Activated CD8-positive, alpha-beta memory T cell treated with anti-CD3 and anti-CD28 coated beads, Interleukin-2, amount 10 ng/mL, durations not matched to agents 7 days and 5 days (primary cell): ENCODE measurements around the gene TFAP2E. TPM values are rescaled to one million over a fixed set of nuclear protein-coding genes. Genes with fewer than 3 reads are reported as not detected.
"Not testable (repeated sequence)": the region's sequence is repeated elsewhere in the genome, so short reads cannot be mapped to it uniquely, and the experiment has no call there.

Experiments used
- ATAC-seq: fragments of 150-1000 bp; cut with Tn5 transposase; one replicate; pipeline ENCODE4 v1.10.0; 2021; ENCODE audit warnings: moderate library complexity
- CTCF ChIA-PET: fragments of 350-600 bp; sonication (Branson Sonifier 250); formaldehyde crosslinking; loops from one replicate; lab custom pipeline; 2021; ENCODE audit warnings: antibody characterized with exemption; lab: Charles Lee
- DNase-seq: peaks from one replicate; pipeline ENCODE4 v3.0.0-alpha.2; 2020
- H3K27ac Mint-ChIP-seq: one replicate; pipeline ENCODE4 v1.8.0; 2021; ENCODE audit warnings: mild to moderate bottlenecking, mixed read lengths
- H3K27me3 Mint-ChIP-seq: one replicate; pipeline ENCODE4 v1.8.0; 2021; ENCODE audit warnings: mixed read lengths
- H3K36me3 Mint-ChIP-seq: one replicate; pipeline ENCODE4 v1.8.0; 2021; ENCODE audit warnings: mild to moderate bottlenecking, mixed read lengths
- H3K4me1 Mint-ChIP-seq: one replicate; pipeline ENCODE4 v1.8.0; 2021; ENCODE audit warnings: mixed read lengths
- H3K4me3 Mint-ChIP-seq: one replicate; pipeline ENCODE4 v1.8.0; 2021; ENCODE audit warnings: mild to moderate bottlenecking, moderate library complexity, mixed read lengths
- H3K9me3 Mint-ChIP-seq: one replicate; pipeline ENCODE4 v1.8.0; 2022; ENCODE audit warnings: low read depth, mixed read lengths
- total RNA-seq, 2 experiments: library from RNA; stranded (reverse); gene quantifications; one replicate each; pipeline ENCODE4 v1.2.3, GENCODE V29; 2021

TFAP2E gene
- total RNA-seq, 2 experiments from 2014 or later = 0.68 to 1.0 TPM

- CTCF ChIA-PET = interaction anchor here (1.4 to 2.2 kb wide), 4 partner anchors 17 to 142 kb away, joined by 3 to 12 read pairs (median 5); no protein-coding TSS in a partner anchor
- no peaks in the 10 kb centered on the region for H3K36me3 Mint-ChIP-seq
- no peaks in the 10 kb centered on the region for H3K27me3 Mint-ChIP-seq
- no peak overlapping the region for H3K27ac Mint-ChIP-seq
- H3K9me3 Mint-ChIP-seq = no peaks in the 10 kb centered on the region
- ATAC-seq = no peak
- no peaks in the 10 kb centered on the region for H3K4me1 Mint-ChIP-seq
- no peak for DNase-seq
- H3K4me3 Mint-ChIP-seq = no peak overlapping the region
Measured at GRCh38 chr1:35585281-35585680, 12.2 kb downstream of the TFAP2E start.

- not testable (repeated sequence) for H3K27me3 Mint-ChIP-seq, H3K36me3 Mint-ChIP-seq, H3K4me3 Mint-ChIP-seq, DNase-seq, H3K4me1 Mint-ChIP-seq, H3K9me3 Mint-ChIP-seq, ATAC-seq, H3K27ac Mint-ChIP-seq
- CTCF ChIA-PET = interaction anchor here (1.4 to 2.2 kb wide), 4 partner anchors 17 to 141 kb away, joined by 3 to 12 read pairs (median 5); no protein-coding TSS in a partner anchor
Measured at GRCh38 chr1:35585805-35586204, 12.7 kb downstream of the TFAP2E start.

DNA sequence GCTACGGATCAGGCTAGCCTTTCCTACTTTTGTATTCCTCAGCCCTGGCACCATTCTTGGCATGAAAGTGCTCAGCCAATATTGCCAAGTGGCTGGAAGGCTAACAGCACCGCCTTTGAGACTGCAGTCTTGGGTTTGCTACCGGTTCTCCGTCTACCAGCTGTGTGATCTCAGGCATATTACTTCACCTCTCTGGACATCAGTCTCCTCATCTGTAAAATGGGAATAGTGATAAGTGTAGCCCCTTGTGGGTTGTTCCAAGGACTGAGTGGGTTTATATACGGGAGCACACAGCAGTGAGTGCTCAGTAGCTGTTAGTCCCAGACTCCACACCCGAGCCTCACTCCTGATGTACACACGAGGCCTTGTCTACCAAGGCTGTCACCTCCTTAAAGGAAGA lies 13.7 kb downstream of the TFAP2E start:
- no peak for ATAC-seq
- Mint-ChIP-seq H3K36me3 (no peaks in the 10 kb centered on the region), H3K4me1 (no peaks in the 10 kb centered on the region), H3K27ac (no peak overlapping the region), H3K9me3 (no peaks in the 10 kb centered on the region), H3K4me3 (no peak overlapping the region), H3K27me3 (no peaks in the 10 kb centered on the region)
- CTCF ChIA-PET = no interaction called here
- no peak for DNase-seq

- H3K27me3 Mint-ChIP-seq = no peaks in the 10 kb centered on the region
- no peak overlapping the region for H3K27ac Mint-ChIP-seq
- ATAC-seq (no peak), DNase-seq (no peak)
- no peaks in the 10 kb centered on the region for H3K36me3 Mint-ChIP-seq
- H3K4me3 Mint-ChIP-seq = no peak overlapping the region
- no peaks in the 10 kb centered on the region for H3K9me3 Mint-ChIP-seq
- CTCF ChIA-PET = no interaction called here
- peaks cover under 1% of the 10 kb centered on the region for H3K4me1 Mint-ChIP-seq
Measured at GRCh38 chr1:35587736-35588135, 14.6 kb downstream of the TFAP2E start.

DNA sequence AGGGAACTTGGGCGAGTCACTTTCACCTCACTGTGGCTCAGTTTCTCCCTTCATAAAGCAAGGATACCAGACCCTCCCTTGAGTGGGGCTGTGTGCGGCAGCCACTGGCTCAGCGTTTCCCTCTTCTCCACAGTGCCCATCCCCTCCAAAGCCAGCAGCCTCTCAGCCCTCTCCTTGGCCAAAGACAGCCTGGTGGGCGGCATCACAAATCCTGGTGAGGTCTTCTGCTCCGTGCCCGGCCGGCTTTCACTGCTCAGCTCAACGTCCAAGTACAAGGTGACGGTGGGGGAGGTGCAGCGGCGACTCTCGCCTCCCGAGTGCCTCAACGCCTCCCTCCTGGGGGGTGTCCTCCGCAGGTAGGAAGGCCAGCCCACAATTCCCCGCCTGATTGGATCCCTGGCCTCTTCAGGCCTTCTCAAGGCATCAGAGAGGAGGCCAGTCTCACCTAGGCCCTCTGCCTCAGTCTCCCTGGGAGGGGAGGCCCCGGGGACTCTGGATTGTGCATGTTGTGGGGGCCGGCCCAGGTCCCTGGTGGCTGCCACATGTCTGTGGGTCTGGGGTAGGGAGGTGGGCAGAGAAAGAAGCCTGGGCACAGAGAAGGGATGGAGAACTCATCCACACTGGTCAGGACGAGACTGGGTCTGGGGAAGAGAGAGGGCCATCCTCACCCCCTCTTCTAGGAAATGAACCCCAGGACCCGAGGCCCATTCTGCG lies 15.2 kb downstream of the TFAP2E start:
- Mint-ChIP-seq H3K36me3 (no peaks in the 10 kb centered on the region), H3K9me3 (no peaks in the 10 kb centered on the region), H3K27me3 (no peaks in the 10 kb centered on the region), H3K4me3 (no peak overlapping the region), H3K27ac (no peak overlapping the region), H3K4me1 (peaks cover 5% of the 10 kb centered on the region)
- CTCF ChIA-PET = interaction anchor here (1.1 kb wide), 1 partner anchor 127 kb away, joined by 3 read pairs; no protein-coding TSS in a partner anchor
- ATAC-seq (no peak), DNase-seq (no peak)

DNA sequence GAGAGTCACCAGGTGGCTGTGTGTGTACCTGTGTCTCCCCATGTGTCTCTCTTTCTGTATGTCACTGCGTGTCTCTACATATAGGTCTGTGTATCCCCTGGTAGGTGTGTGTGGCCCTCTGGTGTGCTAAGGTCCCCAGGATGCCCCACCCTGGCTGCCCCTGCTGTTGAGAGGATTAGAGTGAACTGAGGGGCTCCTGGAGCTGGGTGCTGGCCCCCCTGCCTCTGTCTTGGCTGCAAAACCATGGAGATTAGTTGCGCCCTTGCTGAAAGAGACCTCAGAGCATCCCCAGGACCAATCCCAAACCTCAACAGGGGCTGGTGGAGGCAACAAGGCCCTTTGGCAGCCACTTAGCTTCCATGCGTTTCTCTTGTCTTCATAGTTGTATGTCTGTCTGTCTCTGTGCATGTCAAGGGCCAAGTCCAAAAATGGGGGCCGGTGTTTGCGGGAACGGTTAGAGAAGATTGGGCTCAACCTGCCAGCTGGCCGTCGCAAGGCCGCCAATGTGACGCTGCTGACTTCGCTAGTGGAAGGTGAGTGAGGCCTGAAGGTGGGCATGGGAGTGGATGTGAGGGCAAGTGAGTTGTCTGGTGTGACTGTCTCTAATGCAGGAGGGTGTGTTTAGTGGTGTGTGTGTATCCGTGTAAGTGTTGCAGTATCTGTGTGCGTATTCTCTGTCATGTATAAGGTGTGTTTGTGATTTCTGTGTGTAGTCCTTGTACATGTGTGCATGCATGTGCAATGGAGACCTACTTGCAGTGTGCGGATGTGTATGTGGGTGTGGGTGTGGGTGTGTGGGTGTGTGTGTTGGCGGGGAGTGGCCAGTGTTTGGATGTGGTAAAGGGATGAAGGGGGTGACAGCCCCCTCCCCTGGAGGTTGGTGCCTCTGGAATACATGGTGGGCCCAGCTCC lies 16.7 kb downstream of the TFAP2E start:
- DNase-seq = peak; percentile 38
- ATAC-seq = no peak
- CTCF ChIA-PET = interaction anchor here (1.1 kb wide), 1 partner anchor 125 kb away, joined by 3 read pairs; no protein-coding TSS in a partner anchor
- Mint-ChIP-seq H3K9me3 (no peaks in the 10 kb centered on the region), H3K4me1 (peaks cover 12% of the 10 kb centered on the region), H3K4me3 (no peak overlapping the region), H3K27ac (peak overlapping the region; percentile 1), H3K36me3 (no peaks in the 10 kb centered on the region), H3K27me3 (no peaks in the 10 kb centered on the region)

DNA sequence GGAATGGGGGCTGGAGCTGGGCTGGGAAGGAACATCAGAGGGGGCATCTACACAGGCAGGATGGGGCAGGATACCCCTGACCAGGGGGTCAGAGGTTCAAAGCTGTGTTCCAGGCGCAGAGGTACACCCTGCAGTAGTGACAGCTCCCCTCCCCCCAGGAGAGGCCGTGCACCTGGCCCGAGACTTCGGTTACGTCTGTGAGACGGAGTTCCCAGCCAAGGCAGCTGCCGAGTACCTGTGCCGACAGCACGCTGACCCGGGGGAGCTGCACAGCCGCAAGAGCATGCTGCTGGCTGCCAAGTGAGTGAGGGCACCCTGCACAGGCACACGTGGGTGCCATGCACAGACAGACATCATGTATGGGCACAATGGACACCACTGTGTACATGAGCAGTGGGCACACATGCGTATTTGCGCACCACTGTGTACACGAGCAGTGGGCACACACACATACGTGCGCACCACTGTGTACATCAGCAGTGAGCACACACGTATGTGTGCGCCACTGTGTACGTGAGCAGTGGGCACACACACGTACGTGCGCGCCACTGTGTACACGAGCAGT lies 17.4 kb downstream of the TFAP2E start:
- ATAC-seq = no peak
- H3K36me3 Mint-ChIP-seq = no peaks in the 10 kb centered on the region
- DNase-seq = peak; percentile 22
- H3K27me3 Mint-ChIP-seq = no peaks in the 10 kb centered on the region
- H3K4me3 Mint-ChIP-seq = no peak overlapping the region
- H3K27ac Mint-ChIP-seq = no peak overlapping the region
- peaks cover 12% of the 10 kb centered on the region for H3K4me1 Mint-ChIP-seq
- CTCF ChIA-PET = no interaction called here
- H3K9me3 Mint-ChIP-seq = no peaks in the 10 kb centered on the region

DNA sequence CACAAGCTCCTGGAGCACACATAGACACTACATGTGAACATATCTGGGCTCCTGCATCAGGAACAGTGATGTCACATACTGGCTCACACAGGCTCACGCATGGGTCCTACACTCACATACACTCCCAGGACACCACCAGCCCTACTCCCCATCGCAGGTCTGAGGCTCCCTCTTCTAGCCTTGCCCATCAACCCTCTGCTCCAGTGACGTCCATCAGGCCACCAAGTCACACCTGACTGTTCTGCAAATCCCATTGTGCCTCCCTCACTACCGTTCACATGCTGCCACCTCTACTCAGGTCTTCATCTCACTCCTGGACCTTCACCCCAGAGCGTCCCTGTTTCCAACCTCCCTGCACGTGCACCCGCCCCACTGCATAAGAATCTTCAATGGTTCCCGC lies 18.1 kb downstream of the TFAP2E start:
- CTCF ChIA-PET = no interaction called here
- Mint-ChIP-seq H3K4me3 (no peak overlapping the region), H3K36me3 (peaks cover 1% of the 10 kb centered on the region)

GRCh38 chr1:35592991-35593769 lies 20.1 kb downstream of the TFAP2E start:
- H3K9me3 Mint-ChIP-seq = no peaks in the 10 kb centered on the region
- peaks cover 1% of the 10 kb centered on the region for H3K36me3 Mint-ChIP-seq
- no peak overlapping the region for H3K4me3 Mint-ChIP-seq
- CTCF ChIA-PET = interaction anchor here (0.6 to 1.3 kb wide), 3 partner anchors 16 to 167 kb away, joined by 3 to 4 read pairs (median 3); no protein-coding TSS in a partner anchor
- H3K27ac Mint-ChIP-seq = no peak overlapping the region
- ATAC-seq (peak; percentile 34), DNase-seq (peak; percentile 37)
- H3K27me3 Mint-ChIP-seq = no peaks in the 10 kb centered on the region
- peaks cover 12% of the 10 kb centered on the region for H3K4me1 Mint-ChIP-seq

More for the DNA sequence above, 18.1 kb downstream of the TFAP2E start:
- Mint-ChIP-seq H3K27ac (no peak overlapping the region), H3K4me1 (peaks cover 12% of the 10 kb centered on the region), H3K27me3 (no peaks in the 10 kb centered on the region), H3K9me3 (no peaks in the 10 kb centered on the region)
- DNase-seq (peak; percentile 35), ATAC-seq (no peak)

GRCh38 chr1:35594005-35594760 lies 21.1 kb downstream of the TFAP2E start:
- ATAC-seq (no peak), DNase-seq (no peak)
- Mint-ChIP-seq H3K4me1 (peaks cover 12% of the 10 kb centered on the region), H3K36me3 (peaks cover 1% of the 10 kb centered on the region), H3K27me3 (no peaks in the 10 kb centered on the region), H3K9me3 (no peaks in the 10 kb centered on the region), H3K4me3 (no peak overlapping the region), H3K27ac (no peak overlapping the region)
- CTCF ChIA-PET = interaction anchor here (0.6 to 1.3 kb wide), 4 partner anchors 17 to 147 kb away, joined by 3 to 4 read pairs (median 3); no protein-coding TSS in a partner anchor

GRCh38 chr1:35595684-35596083 lies 22.6 kb downstream of the TFAP2E start:
- CTCF ChIA-PET = no interaction called here
- peaks cover 8% of the 10 kb centered on the region for H3K36me3 Mint-ChIP-seq
- ATAC-seq (no peak), DNase-seq (peak; percentile 11)
- no peaks in the 10 kb centered on the region for H3K27me3 Mint-ChIP-seq
- H3K9me3 Mint-ChIP-seq = no peaks in the 10 kb centered on the region
- H3K27ac Mint-ChIP-seq = no peak overlapping the region
- H3K4me1 Mint-ChIP-seq = peaks cover 12% of the 10 kb centered on the region
- no peak overlapping the region for H3K4me3 Mint-ChIP-seq

GRCh38 chr1:35597870-35598269 lies 24.8 kb downstream of the TFAP2E start:
- DNase-seq = no peak
- no peak overlapping the region for H3K27ac Mint-ChIP-seq
- H3K27me3 Mint-ChIP-seq = no peaks in the 10 kb centered on the region
- H3K9me3 Mint-ChIP-seq = no peaks in the 10 kb centered on the region
- H3K4me3 Mint-ChIP-seq = no peak overlapping the region
- peaks cover 10% of the 10 kb centered on the region for H3K4me1 Mint-ChIP-seq
- H3K36me3 Mint-ChIP-seq = peaks cover 11% of the 10 kb centered on the region
- no peak for ATAC-seq
- CTCF ChIA-PET = interaction anchor here (0.5 to 1.3 kb wide), 2 partner anchors 25 to 118 kb away, joined by 3 read pairs; no protein-coding TSS in a partner anchor
